HEK293 (cell line): ENCODE measurements around the gene ZMYM5.

Experiments used
- CTCF ChIA-PET: fragments of 350-600 bp; formaldehyde crosslinking; extraction: SDS; loops from one replicate; lab custom pipeline; 2021; ENCODE audit warnings: antibody characterized with exemption; lab: Yijun Ruan, JAX
- POLR2A ChIA-PET: fragments of 300-600 bp; formaldehyde crosslinking; extraction: SDS; loops from one replicate; lab custom pipeline; 2020; ENCODE audit warnings: antibody characterized with exemption, inconsistent platforms; lab: Yijun Ruan, JAX
- H3K27ac ChIP-seq: fragments of 200-500 bp; sonication (Bioruptor generic); 2 replicates; pipeline ENCODE4 v1.5.1; 2014; ENCODE audit warnings: low read depth, low read length, control low read depth, inconsistent platforms; ENCODE audit errors: extremely low read depth
- H3K36me3 ChIP-seq, 2 experiments: fragments of 200-500 bp in 1 of 2; sonication (Bioruptor generic) in 1 of 2; 1 replicate in 1 of 2; 2 replicates in 1 of 2; pipeline ENCODE4 v1.5.1; 2014 to 2017; ENCODE audit warnings: inconsistent platforms in 2 of 2, low read length in 2 of 2; ENCODE audit not compliant: control insufficient read depth in 2 of 2, insufficient read depth in 1 of 2
- H3K4me1 ChIP-seq: fragments of 200-500 bp; sonication (Bioruptor generic); 2 replicates; pipeline ENCODE4 v1.5.1; 2014; ENCODE audit warnings: mild to moderate bottlenecking, low read length, inconsistent platforms; ENCODE audit not compliant: control insufficient read depth, insufficient read depth
- H3K4me3 ChIP-seq: 2 replicates; pipeline ENCODE4 v1.5.1; 2011; ENCODE audit warnings: low read depth, mild to moderate bottlenecking, control low read depth, low read length, moderate library complexity
- H3K9me3 ChIP-seq: fragments of 200-500 bp; sonication (Bioruptor generic); 2 replicates; pipeline ENCODE4 v1.5.1; 2014; ENCODE audit warnings: low read depth, low read length, inconsistent platforms; ENCODE audit not compliant: control insufficient read depth, insufficient read depth
- GLIS1 ChIP-seq: fragments of 450-650 bp; formaldehyde crosslinking; IDR thresholded peaks from 2 replicates; pipeline ENCODE4 v1.5.1; 2016; ENCODE audit warnings: missing biosample characterization, missing genetic modification characterization
- GLIS2 ChIP-seq: fragments of 450-650 bp; formaldehyde crosslinking; IDR thresholded peaks from 2 replicates; pipeline ENCODE4 v1.5.1; 2016; ENCODE audit warnings: missing biosample characterization, missing genetic modification characterization
- KLF16 ChIP-seq: fragments of 450-650 bp; formaldehyde crosslinking; IDR thresholded peaks from 2 replicates; pipeline ENCODE4 v1.5.1; 2017; ENCODE audit warnings: missing biosample characterization, missing genetic modification characterization
- SP3 ChIP-seq: fragments of 450-650 bp; formaldehyde crosslinking; IDR thresholded peaks from 2 replicates; pipeline ENCODE4 v1.5.1; 2016; ENCODE audit warnings: missing biosample characterization, missing genetic modification characterization
- YY1 ChIP-seq: fragments of 450-650 bp; formaldehyde crosslinking; IDR thresholded peaks from 2 replicates; pipeline ENCODE4 v1.5.1; 2018; ENCODE audit warnings: missing biosample characterization, missing genetic modification characterization
- YY2 ChIP-seq: fragments of 450-650 bp; formaldehyde crosslinking; IDR thresholded peaks from 2 replicates; pipeline ENCODE4 v1.5.1; 2016; ENCODE audit warnings: missing biosample characterization, missing genetic modification characterization
- ZBTB1 ChIP-seq: fragments of 450-650 bp; formaldehyde crosslinking; IDR thresholded peaks from 2 replicates; pipeline ENCODE4 v1.5.1; 2016; ENCODE audit warnings: missing biosample characterization, missing genetic modification characterization
- ZBTB8A ChIP-seq: fragments of 450-650 bp; formaldehyde crosslinking; IDR thresholded peaks from 2 replicates; pipeline ENCODE4 v1.5.1; 2016; ENCODE audit warnings: missing biosample characterization, missing genetic modification characterization
- ZNF19 ChIP-seq: fragments of 450-650 bp; formaldehyde crosslinking; IDR thresholded peaks from 2 replicates; pipeline ENCODE4; 2016; ENCODE audit warnings: missing biosample characterization, missing genetic modification characterization, low read depth
- ZNF23 ChIP-seq: fragments of 450-650 bp; formaldehyde crosslinking; IDR thresholded peaks from 2 replicates; pipeline ENCODE4 v1.5.1; 2016; ENCODE audit warnings: missing biosample characterization, missing genetic modification characterization, borderline replicate concordance
- ZNF335 ChIP-seq: fragments of 450-650 bp; formaldehyde crosslinking; conservative IDR thresholded peaks from 2 replicates; pipeline ENCODE4 v1.5.1; 2016; ENCODE audit warnings: missing biosample characterization, missing genetic modification characterization
- ZNF341 ChIP-seq: fragments of 450-650 bp; formaldehyde crosslinking; IDR thresholded peaks from 2 replicates; pipeline ENCODE4; 2016; ENCODE audit warnings: low read depth, missing biosample characterization, missing genetic modification characterization
- ZNF366 ChIP-seq: fragments of 450-650 bp; formaldehyde crosslinking; conservative IDR thresholded peaks from 2 replicates; pipeline ENCODE4 v1.5.1; 2016; ENCODE audit warnings: missing biosample characterization, missing genetic modification characterization
- ZNF37A ChIP-seq: fragments of 450-650 bp; IDR thresholded peaks from 2 replicates; pipeline ENCODE4 v1.5.1; 2018; ENCODE audit warnings: missing biosample characterization, missing genetic modification characterization
- ZNF394 ChIP-seq: fragments of 450-650 bp; formaldehyde crosslinking; IDR thresholded peaks from 2 replicates; pipeline ENCODE4 v1.5.1; 2016; ENCODE audit warnings: missing biosample characterization, missing genetic modification characterization, mild to moderate bottlenecking, moderate library complexity, borderline replicate concordance
- ZNF561 ChIP-seq: fragments of 450-650 bp; IDR thresholded peaks from 2 replicates; pipeline ENCODE4 v1.5.1; 2018; ENCODE audit warnings: missing biosample characterization, missing genetic modification characterization, borderline replicate concordance
- ZNF677 ChIP-seq: fragments of 450-650 bp; IDR thresholded peaks from 2 replicates; pipeline ENCODE4 v1.5.0; 2018; ENCODE audit warnings: missing biosample characterization, mild to moderate bottlenecking, missing genetic modification characterization, moderate library complexity
- ZNF792 ChIP-seq: fragments of 450-650 bp; formaldehyde crosslinking; IDR thresholded peaks from 2 replicates; pipeline ENCODE4 v1.5.1; 2016; ENCODE audit warnings: missing biosample characterization, missing genetic modification characterization
- ZNF837 ChIP-seq: fragments of 450-650 bp; formaldehyde crosslinking; IDR thresholded peaks from 2 replicates; pipeline ENCODE4 v1.5.1; 2016; ENCODE audit warnings: missing biosample characterization, missing genetic modification characterization
- ZSCAN23 ChIP-seq: fragments of 450-650 bp; formaldehyde crosslinking; IDR thresholded peaks from 2 replicates; pipeline ENCODE4 v1.5.1; 2016; ENCODE audit warnings: missing biosample characterization, missing genetic modification characterization
- TF ChIP-seq, protein P1 (sequence below): fragments of 450-650 bp; formaldehyde crosslinking; optimal IDR thresholded peaks from 2 replicates; pipeline ENCODE3; 2016; ENCODE audit warnings: missing biosample characterization, mild to moderate bottlenecking, missing genetic modification characterization
- TF ChIP-seq, protein P2 (sequence below): fragments of 450-650 bp; formaldehyde crosslinking; IDR thresholded peaks from 2 replicates; pipeline ENCODE4 v1.5.1; 2017; ENCODE audit warnings: missing biosample characterization, mild to moderate bottlenecking, missing genetic modification characterization, moderate library complexity
- TF ChIP-seq, protein P3 (sequence below): fragments of 450-650 bp; formaldehyde crosslinking; conservative IDR thresholded peaks from 2 replicates; pipeline ENCODE4 v1.5.1; 2016; ENCODE audit warnings: low read depth, missing biosample characterization, missing genetic modification characterization
- TF ChIP-seq, protein P4 (sequence below): fragments of 450-650 bp; formaldehyde crosslinking; IDR thresholded peaks from 2 replicates; pipeline ENCODE4 v1.5.1; 2017; ENCODE audit warnings: missing biosample characterization, missing genetic modification characterization
- TF ChIP-seq, protein P5 (sequence below): fragments of 450-650 bp; formaldehyde crosslinking; IDR thresholded peaks from 2 replicates; pipeline ENCODE4 v1.5.1; 2017; ENCODE audit warnings: missing biosample characterization, missing genetic modification characterization

The ZMYM5 gene

DNA sequence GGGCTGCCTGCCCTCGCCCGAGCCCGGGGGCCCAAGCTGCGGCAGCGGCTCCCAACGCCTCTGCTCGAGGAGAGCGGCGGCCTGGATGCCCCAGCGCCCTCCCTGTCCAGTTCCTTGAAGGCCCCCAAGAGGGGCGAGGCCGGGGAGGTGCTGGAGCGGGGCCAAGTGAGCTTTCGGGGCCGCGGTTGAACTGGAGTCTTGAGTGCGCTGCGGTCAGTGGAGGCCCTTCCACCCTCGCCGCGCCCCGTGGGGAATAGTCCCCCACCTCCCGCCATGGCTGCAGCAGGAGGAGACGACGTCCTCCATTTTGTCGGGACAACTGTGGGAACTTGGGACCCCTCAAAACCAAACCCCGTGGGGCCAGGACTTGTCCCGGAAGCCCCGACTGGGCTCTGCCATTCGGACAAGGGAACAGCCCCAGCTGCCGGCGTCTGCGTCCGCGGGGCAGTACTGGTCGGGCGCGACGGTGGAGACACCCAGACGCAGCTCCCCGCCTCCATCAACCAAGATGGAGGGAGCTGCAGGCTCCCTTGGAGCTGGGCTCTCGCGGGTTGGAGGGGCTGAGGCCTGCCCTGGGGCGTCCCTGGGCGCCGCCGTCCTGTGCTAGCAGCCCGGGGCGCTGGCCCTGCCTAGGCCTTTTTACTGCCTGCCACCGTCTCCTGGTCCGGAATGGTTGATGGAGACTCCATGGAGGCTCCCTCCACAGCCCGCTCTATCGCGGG lies 736 bp upstream of the ZMYM5 start:
- POLR2A ChIA-PET: interaction anchor here (0.6 to 1.8 kb wide), 14 partner anchors 10 to 333 kb away, joined by 3 to 20 read pairs (median 4); partner anchors contain the start of gene MPHOSPH8
- H3K27ac ChIP-seq: peak overlapping the region; percentile 94
- CTCF ChIA-PET: interaction anchor here (0.6 kb wide), 1 partner anchor 31 kb away, joined by 3 read pairs; no protein-coding TSS in a partner anchor
- TF ChIP-seq, protein P1, sequence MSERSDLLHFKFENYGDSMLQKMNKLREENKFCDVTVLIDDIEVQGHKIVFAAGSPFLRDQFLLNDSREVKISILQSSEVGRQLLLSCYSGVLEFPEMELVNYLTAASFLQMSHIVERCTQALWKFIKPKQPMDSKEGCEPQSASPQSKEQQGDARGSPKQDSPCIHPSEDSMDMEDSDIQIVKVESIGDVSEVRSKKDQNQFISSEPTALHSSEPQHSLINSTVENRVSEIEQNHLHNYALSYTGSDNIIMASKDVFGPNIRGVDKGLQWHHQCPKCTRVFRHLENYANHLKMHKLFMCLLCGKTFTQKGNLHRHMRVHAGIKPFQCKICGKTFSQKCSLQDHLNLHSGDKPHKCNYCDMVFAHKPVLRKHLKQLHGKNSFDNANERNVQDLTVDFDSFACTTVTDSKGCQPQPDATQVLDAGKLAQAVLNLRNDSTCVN (tag by site-specific recombination): peak; percentile 42
- TF ChIP-seq, protein P2, sequence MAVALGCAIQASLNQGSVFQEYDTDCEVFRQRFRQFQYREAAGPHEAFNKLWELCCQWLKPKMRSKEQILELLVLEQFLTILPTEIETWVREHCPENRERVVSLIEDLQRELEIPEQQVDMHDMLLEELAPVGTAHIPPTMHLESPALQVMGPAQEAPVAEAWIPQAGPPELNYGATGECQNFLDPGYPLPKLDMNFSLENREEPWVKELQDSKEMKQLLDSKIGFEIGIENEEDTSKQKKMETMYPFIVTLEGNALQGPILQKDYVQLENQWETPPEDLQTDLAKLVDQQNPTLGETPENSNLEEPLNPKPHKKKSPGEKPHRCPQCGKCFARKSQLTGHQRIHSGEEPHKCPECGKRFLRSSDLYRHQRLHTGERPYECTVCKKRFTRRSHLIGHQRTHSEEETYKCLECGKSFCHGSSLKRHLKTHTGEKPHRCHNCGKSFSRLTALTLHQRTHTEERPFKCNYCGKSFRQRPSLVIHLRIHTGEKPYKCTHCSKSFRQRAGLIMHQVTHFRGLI (tag by site-specific recombination): peak; percentile 78
- TF ChIP-seq ZNF37A (tag by site-specific recombination) (no peak), GLIS2 (tag by site-specific recombination) (peak; percentile 59; the same call in 1 of the 2 replicates), ZBTB1 (no peak), GLIS1 (tag by site-specific recombination) (peak; percentile 73), ZNF394 (tag by site-specific recombination) (0 out of 2 replicates have a peak, but pooled peaks have one; percentile 4), ZNF341 (peak; percentile 87), ZBTB8A (tag by site-specific recombination) (peak; percentile 63), ZNF19 (tag by site-specific recombination) (no peak), ZNF792 (tag by site-specific recombination) (0 out of 2 replicates have a peak, but pooled peaks have one; percentile 9), ZNF366 (tag by site-specific recombination) (peak; percentile 40; the same call in 1 of the 2 replicates), ZNF23 (tag by site-specific recombination) (no peak), ZSCAN23 (tag by site-specific recombination) (no peak), ZNF677 (tag by site-specific recombination) (0 out of 2 replicates have a peak, but pooled peaks have one; percentile 32), ZNF335 (tag by site-specific recombination) (peak; percentile 60), ZNF837 (0 out of 2 replicates have a peak, but pooled peaks have one; percentile 12), SP3 (tag by site-specific recombination) (no peak), YY1 (tag by site-specific recombination) (peak; percentile 79; the same call in 1 of the 2 replicates), YY2 (tag by site-specific recombination) (peak; percentile 61; the same call in 1 of the 2 replicates), KLF16 (tag by site-specific recombination) (no peak), ZNF561 (no peak)
- TF ChIP-seq, protein P3, sequence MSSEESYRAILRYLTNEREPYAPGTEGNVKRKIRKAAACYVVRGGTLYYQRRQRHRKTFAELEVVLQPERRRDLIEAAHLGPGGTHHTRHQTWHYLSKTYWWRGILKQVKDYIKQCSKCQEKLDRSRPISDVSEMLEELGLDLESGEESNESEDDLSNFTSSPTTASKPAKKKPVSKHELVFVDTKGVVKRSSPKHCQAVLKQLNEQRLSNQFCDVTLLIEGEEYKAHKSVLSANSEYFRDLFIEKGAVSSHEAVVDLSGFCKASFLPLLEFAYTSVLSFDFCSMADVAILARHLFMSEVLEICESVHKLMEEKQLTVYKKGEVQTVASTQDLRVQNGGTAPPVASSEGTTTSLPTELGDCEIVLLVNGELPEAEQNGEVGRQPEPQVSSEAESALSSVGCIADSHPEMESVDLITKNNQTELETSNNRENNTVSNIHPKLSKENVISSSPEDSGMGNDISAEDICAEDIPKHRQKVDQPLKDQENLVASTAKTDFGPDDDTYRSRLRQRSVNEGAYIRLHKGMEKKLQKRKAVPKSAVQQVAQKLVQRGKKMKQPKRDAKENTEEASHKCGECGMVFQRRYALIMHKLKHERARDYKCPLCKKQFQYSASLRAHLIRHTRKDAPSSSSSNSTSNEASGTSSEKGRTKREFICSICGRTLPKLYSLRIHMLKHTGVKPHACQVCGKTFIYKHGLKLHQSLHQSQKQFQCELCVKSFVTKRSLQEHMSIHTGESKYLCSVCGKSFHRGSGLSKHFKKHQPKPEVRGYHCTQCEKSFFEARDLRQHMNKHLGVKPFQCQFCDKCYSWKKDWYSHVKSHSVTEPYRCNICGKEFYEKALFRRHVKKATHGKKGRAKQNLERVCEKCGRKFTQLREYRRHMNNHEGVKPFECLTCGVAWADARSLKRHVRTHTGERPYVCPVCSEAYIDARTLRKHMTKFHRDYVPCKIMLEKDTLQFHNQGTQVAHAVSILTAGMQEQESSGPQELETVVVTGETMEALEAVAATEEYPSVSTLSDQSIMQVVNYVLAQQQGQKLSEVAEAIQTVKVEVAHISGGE (tag by site-specific recombination): 0 out of 2 replicates have a peak, but pooled peaks have one; percentile 12
- TF ChIP-seq, protein P4, sequence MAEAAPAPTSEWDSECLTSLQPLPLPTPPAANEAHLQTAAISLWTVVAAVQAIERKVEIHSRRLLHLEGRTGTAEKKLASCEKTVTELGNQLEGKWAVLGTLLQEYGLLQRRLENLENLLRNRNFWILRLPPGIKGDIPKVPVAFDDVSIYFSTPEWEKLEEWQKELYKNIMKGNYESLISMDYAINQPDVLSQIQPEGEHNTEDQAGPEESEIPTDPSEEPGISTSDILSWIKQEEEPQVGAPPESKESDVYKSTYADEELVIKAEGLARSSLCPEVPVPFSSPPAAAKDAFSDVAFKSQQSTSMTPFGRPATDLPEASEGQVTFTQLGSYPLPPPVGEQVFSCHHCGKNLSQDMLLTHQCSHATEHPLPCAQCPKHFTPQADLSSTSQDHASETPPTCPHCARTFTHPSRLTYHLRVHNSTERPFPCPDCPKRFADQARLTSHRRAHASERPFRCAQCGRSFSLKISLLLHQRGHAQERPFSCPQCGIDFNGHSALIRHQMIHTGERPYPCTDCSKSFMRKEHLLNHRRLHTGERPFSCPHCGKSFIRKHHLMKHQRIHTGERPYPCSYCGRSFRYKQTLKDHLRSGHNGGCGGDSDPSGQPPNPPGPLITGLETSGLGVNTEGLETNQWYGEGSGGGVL: peak; percentile 70
- TF ChIP-seq, protein P5, sequence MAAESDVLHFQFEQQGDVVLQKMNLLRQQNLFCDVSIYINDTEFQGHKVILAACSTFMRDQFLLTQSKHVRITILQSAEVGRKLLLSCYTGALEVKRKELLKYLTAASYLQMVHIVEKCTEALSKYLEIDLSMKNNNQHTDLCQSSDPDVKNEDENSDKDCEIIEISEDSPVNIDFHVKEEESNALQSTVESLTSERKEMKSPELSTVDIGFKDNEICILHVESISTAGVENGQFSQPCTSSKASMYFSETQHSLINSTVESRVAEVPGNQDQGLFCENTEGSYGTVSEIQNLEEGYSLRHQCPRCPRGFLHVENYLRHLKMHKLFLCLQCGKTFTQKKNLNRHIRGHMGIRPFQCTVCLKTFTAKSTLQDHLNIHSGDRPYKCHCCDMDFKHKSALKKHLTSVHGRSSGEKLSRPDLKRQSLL (tag by site-specific recombination): peak; percentile 99

More for the DNA sequence above, 736 bp upstream of the ZMYM5 start:
- H3K36me3 ChIP-seq: peaks cover 0 to 13% of the 10 kb centered on the region in 2 experiments; a peak in 2 of 3 replicates
- H3K9me3 ChIP-seq: no peaks in the 10 kb centered on the region
- 0 out of 2 replicates have a peak, but pooled peaks cover 3% of the 10 kb centered on the region for H3K4me1 ChIP-seq
- H3K4me3 ChIP-seq: peak overlapping the region; percentile 53
